NCI-H2227 (cell line): ENCODE results near the gene CPNE6.

Experiments
- DNase-seq: peaks from one replicate; lab custom pipeline; 2025; ENCODE audit not compliant: unreplicated experiment; lab: John Stamatoyannopoulos, UW

The CPNE6 gene

GRCh38 chr14:24054324-24054641 is 17.1 kb upstream of the CPNE6 start:
- DNase-seq: no peak

GRCh38 chr14:24054646-24055045 is 16.7 kb upstream of the CPNE6 start:
- DNase-seq: no peak

DNA sequence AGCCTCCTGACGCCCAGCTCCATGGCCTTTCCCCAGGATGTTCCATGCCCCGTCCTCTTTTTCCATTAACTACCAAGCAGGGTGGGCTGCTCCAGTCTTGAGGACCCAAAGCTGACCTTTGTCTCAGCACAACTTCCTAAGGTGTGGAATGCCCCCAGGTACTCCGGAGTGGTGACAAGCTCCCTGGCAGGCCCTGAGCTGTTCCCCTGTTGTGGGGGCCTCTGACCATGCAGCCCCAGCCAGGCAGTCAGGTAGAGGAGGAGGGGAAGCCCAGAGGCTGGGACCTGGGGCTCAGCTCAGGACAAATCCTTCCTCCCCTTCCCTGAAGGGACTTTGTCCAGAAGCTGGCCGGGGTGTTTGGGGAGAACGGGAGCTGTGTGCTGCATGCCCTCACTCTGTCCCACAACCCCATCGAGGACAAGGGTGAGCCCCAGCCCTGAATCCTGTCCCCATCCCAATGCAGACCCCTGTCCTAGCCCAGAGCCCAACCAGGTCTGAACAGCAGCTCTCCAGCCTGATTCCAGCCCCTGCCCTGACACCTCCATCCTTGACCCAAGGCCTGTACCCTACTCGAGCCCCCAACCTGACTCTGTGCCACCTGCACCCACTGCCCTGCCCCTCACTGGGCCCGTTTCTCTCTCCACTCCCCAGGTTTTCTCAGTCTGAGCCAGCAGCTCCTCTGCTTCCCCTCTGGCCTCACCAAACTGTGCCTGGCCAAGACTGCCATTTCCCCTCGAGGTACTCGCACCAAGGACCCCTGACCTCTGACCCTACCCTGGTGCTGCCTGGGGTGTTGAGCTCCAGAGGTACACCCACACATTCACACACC is 15.2 kb upstream of the CPNE6 start:
- DNase-seq: no peak

GRCh38 chr14:24056800-24057184 is 14.6 kb upstream of the CPNE6 start:
- DNase-seq: no peak

GRCh38 chr14:24057271-24057670 is 14.1 kb upstream of the CPNE6 start:
- no peak for DNase-seq

DNA sequence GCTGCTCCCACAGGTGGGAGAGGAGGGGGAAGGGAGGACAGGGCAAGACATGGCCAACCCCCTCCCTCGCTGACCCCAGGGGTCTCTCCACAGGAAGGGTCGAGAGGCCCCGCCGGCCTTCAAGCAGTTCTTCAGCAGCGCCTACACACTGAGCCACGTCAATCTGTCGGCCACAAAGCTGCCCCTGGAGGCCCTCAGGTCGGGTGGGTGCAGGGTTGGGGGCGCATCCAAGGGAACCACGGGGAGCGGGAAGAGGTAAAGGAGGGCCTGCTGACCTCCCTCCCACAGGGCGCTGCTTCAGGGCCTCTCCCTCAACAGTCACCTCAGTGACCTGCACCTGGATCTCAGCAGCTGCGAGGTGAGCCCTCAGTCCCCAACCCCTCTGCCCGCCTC is 13.5 kb upstream of the CPNE6 start:
- DNase-seq: no peak

DNA sequence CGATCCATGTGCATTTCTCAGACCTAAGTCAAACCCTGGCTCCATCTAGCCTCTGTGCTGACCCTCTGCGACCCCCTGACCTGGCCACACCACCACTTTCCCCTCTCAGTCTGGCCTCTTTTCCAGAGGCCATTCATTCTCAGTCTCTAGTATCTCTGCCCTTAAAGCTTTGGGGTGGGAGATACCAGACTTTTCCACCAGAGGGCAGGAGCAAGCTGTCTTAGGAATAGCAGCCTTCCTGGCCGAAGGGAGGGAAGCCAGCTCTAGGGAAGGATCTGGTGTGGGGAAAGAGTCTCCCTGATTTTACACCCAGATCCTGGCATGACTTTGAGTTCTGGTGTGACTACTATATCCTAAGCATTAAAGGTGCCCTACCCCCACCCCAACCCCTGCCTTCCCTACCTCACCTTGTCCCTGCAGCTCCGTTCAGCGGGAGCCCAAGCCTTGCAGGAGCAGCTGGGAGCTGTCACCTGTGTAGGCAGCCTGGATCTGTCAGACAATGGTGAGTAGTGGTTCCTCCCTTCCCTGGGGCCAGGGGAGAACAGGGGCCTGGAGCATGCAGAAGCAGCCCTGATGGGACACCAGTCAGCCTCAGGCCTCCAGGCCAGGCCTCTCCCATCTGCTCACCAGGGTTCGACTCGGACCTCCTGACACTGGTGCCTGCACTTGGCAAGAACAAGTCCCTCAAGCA is 13.0 kb upstream of the CPNE6 start:
- peak; percentile 73 for DNase-seq

- no peak for DNase-seq
Observed at GRCh38 chr14:24058951-24059475, 12.3 kb upstream of the CPNE6 start.

GRCh38 chr14:24059841-24060388 is 11.4 kb upstream of the CPNE6 start:
- no peak for DNase-seq

DNA sequence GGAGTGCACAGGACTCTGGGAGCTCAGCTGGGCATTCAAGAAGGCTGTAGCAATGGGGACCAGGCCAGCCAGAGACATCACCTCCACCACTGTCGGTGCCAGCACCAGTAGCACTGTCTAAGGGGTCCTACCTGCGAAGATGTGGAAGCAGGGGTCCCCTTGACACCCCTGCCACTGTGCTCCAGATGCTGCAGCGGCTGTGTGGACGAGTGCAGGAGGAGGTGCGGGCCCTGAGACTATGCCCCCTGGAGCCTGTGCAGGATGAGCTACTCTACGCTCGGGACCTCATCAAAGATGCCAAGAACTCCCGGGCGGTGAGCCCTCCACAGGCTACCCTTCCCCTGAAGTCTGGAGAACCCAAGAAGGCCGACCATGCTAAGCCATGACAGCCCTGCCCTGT is 10.9 kb upstream of the CPNE6 start:
- DNase-seq: no peak

DNA sequence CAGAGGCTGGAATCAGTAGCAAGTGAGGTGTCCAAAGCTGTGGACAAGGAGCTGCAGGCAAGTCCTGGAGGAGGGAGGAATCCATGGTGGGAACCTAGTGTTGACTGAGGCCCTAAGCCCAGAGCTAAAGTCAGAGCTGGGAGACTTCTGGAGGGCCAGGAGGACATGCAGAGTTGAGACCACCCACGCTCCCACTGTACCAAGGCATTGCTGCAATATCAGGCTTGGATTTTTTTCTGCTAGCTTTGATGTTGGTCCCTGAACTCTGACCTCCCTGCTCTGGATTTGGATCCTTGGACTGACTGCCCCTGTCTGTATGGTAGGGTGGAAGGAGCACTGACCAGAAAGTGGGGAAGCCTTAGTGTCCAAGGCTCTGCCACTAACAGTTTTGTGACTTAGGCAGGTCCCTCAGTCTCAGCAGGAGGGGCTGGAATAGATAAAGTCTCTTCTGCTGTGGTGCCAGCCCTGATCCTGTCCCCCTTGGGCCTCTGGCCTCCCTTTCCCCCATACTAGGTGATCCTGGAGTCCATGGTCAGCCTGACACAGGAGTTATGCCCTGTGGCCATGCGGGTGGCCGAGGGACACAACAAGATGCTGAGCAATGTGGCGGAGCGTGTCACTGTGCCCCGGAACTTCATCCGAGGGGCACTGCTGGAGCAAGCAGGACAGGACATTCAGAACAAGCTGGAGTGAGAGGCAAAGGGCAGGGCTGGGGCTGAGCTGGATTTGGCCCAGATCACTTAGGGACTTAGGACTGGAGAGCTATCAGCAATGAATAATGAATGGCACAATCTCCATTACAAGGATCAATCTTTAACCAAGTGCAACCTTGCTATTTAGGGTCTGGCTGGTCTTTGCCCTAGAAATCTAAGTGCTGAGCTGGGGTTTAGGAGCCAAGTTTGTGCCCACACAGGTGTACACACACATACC is 10.1 kb upstream of the CPNE6 start:
- DNase-seq: no peak

GRCh38 chr14:24062216-24062980 is 9.0 kb upstream of the CPNE6 start:
- no peak for DNase-seq

- no peak for DNase-seq
Observed at GRCh38 chr14:24063263-24063836, 8.0 kb upstream of the CPNE6 start.

GRCh38 chr14:24064091-24064795 is 7.1 kb upstream of the CPNE6 start:
- no peak for DNase-seq

DNA sequence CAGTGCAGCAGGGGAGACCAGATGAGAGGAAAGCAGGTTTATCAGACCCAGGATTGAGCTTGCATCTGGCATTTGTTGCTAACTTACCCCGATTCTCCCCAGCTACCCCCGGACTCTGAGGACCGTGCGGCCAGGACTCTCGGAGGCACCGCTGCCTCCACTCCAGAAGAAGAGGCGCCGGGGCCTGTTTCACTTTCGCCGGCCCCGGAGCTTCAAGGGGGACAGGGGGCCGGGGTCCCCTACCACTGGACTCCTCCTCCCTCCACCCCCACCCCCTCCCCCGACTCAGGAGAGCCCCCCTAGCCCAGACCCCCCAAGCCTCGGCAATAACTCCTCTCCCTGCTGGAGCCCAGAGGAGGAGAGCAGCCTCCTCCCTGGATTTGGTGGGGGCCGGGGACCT is 6.5 kb upstream of the CPNE6 start:
- no peak for DNase-seq

DNA sequence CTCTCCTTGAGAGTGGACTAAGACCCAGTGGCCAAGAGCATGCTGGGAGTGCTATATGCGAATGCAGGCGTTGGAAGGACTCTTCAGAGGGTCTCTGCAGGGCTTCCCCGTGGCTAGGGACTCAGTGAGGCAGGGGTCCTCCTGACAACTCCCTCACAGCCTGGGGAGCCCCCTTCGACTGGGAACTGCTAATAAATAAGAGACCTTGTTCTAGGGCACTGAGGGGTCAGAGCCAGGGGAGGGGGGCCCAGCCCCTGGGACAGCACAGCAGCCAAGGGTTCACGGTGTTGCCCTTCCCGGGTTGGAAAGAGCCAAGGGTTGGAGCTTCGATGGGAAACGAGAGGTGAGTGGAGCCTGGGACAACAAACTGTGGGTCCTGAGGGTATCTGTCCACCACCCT is 6.0 kb upstream of the CPNE6 start:
- no peak for DNase-seq

- no peak for DNase-seq
Observed at GRCh38 chr14:24066496-24067132, 4.7 kb upstream of the CPNE6 start.

- DNase-seq: no peak
Observed at GRCh38 chr14:24067133-24068082, 4.0 kb upstream of the CPNE6 start.
